Stomach (tissue), 4 donors: ENCODE results near the gene TBX22.
"Not testable (repeated sequence)": the region's sequence is repeated elsewhere in the genome, so short reads cannot be mapped to it uniquely, and the experiment has no call there.

Experiments
- EP300 ChIP-seq: sonication (generic); formaldehyde crosslinking; IDR thresholded peaks from one replicate; pipeline ENCODE4 v1.6.1; 2017; ENCODE audit warnings: antibody characterized with exemption
- POLR2A ChIP-seq, 4 donors: fragments of 450-650 bp; IDR thresholded peaks; one replicate each; pipeline ENCODE4 v1.6.1; 2016; ENCODE audit warnings: antibody characterized with exemption in 4 of 4, control low read depth in 2 of 4, mild to moderate bottlenecking in 1 of 4, moderate library complexity in 1 of 4
- TF ChIP-seq, protein P1 (sequence below), 7 experiments: fragments of 450-650 bp in 4 of 7; fragments of 200-600 bp in 3 of 7; sonication (generic) in 3 of 7; IDR thresholded peaks; one replicate each; pipeline ENCODE4 v1.5.1; 2016 to 2019; ENCODE audit warnings: antibody characterized with exemption in 7 of 7, control low read depth in 2 of 7, mild to moderate bottlenecking in 1 of 7

DNA sequence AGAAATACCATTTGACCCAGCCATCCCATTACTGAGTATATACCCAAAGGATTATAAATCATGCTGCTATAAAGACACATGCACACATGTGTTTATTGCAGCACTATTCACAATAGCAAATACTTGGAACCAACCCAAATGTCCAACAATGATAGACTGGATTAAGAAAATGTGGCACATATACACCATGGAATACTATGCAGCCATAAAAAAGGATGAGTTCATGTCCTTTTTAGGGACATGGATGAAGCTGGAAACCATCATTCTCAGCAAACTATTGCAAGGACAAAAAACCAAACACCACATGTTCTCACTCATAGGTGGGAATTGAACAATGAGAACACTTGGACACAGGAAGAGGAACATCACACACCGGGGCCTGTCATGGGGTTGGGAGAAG, 61.1 kb downstream of the TBX22 start:
- TF ChIP-seq POLR2A (IDR thresholded peaks at IDR 0.05); EP300: not testable (repeated sequence)
- TF ChIP-seq, protein P1, sequence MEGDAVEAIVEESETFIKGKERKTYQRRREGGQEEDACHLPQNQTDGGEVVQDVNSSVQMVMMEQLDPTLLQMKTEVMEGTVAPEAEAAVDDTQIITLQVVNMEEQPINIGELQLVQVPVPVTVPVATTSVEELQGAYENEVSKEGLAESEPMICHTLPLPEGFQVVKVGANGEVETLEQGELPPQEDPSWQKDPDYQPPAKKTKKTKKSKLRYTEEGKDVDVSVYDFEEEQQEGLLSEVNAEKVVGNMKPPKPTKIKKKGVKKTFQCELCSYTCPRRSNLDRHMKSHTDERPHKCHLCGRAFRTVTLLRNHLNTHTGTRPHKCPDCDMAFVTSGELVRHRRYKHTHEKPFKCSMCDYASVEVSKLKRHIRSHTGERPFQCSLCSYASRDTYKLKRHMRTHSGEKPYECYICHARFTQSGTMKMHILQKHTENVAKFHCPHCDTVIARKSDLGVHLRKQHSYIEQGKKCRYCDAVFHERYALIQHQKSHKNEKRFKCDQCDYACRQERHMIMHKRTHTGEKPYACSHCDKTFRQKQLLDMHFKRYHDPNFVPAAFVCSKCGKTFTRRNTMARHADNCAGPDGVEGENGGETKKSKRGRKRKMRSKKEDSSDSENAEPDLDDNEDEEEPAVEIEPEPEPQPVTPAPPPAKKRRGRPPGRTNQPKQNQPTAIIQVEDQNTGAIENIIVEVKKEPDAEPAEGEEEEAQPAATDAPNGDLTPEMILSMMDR (IDR thresholded peaks at IDR 0.05): not testable (repeated sequence)
